HCT116 (cell line): ENCODE data around the gene MAPKAP1.

ENCODE experiments used
- CTCF ChIP-seq, 3 experiments: fragments of 200-600 bp in 1 of 3; sonication (generic) in 1 of 3; IDR thresholded peaks in 2 of 3; conservative IDR thresholded peaks in 1 of 3; 2 replicates each; pipeline ENCODE4 v1.5.1; 2012 to 2017; ENCODE audit warnings: low read depth in 2 of 3, low read length in 2 of 3, antibody characterized with exemption in 1 of 3, borderline replicate concordance in 1 of 3, control low read depth in 1 of 3, mild to moderate bottlenecking in 1 of 3, mixed read lengths in 1 of 3, mixed run types in 1 of 3, moderate library complexity in 1 of 3; ENCODE audit not compliant: insufficient read depth in 1 of 3
- EGR1 ChIP-seq: IDR thresholded peaks from 2 replicates; pipeline ENCODE4 v1.6.1; 2012; ENCODE audit warnings: low read depth
- EZH2 ChIP-seq: fragments of 200-600 bp; sonication (generic); IDR thresholded peaks from 2 replicates; pipeline ENCODE4 v1.6.1; 2017; ENCODE audit warnings: antibody characterized with exemption, mixed run types
- POLR2AphosphoS5 ChIP-seq: IDR thresholded peaks from 2 replicates; pipeline ENCODE4 v1.6.1; 2011; ENCODE audit warnings: mild to moderate bottlenecking, low read depth, low read length, moderate library complexity
- RAD21 ChIP-seq: IDR thresholded peaks from 2 replicates; pipeline ENCODE4 v1.6.1; 2012; ENCODE audit warnings: low read depth, mild to moderate bottlenecking
- ZFX ChIP-seq: fragments of 450-650 bp; IDR thresholded peaks from 2 replicates; pipeline ENCODE4 v1.6.1; 2017

GRCh38 chr9:125462861-125463291 is 244.1 kb downstream of the MAPKAP1 start:
- TF ChIP-seq CTCF (IDR thresholded peaks at IDR 0.05 in 2 of 3, conservative IDR thresholded peaks at IDR 0.05 in 1 of 3; ENCODE audit: borderline replicate concordance in 1 of 3, insufficient read depth in 1 of 3, low read depth in 2 of 3, low read length in 2 of 3) (no peak), POLR2AphosphoS5 (no peak), ZFX (no peak), RAD21 (no peak), EGR1 (no peak), EZH2 (no peak)
